Loucy (cell line): Measurements from ENCODE around the gene SCARF2.

Source experiments
- H2AFZ ChIP-seq: fragments of 200-600 bp; sonication (generic); 2 replicates; pipeline ENCODE4 v1.6.0; 2016; ENCODE audit warnings: antibody characterized with exemption, mild to moderate bottlenecking, low read length, moderate library complexity
- H3F3A ChIP-seq: fragments of 200-600 bp; 2 replicates; pipeline ENCODE4 v1.6.0; 2016; ENCODE audit warnings: antibody characterized with exemption, low read depth, mild to moderate bottlenecking
- H3K27me3 ChIP-seq: fragments of 200-600 bp; sonication (generic); 2 replicates; pipeline ENCODE4 v1.6.1; 2014; ENCODE audit warnings: low read length, mild to moderate bottlenecking; ENCODE audit not compliant: insufficient read depth, poor library complexity, severe bottlenecking
- H3K36me3 ChIP-seq: fragments of 200-600 bp; sonication (generic); 2 replicates; pipeline ENCODE4 v1.6.1; 2016; ENCODE audit warnings: low read length; ENCODE audit not compliant: insufficient read depth
- H3K4me1 ChIP-seq: fragments of 200-600 bp; sonication (generic); 2 replicates; pipeline ENCODE4 v1.5.1; 2014; ENCODE audit warnings: low read length, mild to moderate bottlenecking; ENCODE audit not compliant: insufficient read depth, poor library complexity, severe bottlenecking
- H3K4me2 ChIP-seq: fragments of 200-600 bp; sonication (generic); 2 replicates; pipeline ENCODE4 v1.6.0; 2014; ENCODE audit warnings: antibody characterized with exemption, low read length, low read depth, mild to moderate bottlenecking; ENCODE audit not compliant: poor library complexity, severe bottlenecking
- H3K4me3 ChIP-seq: fragments of 200-600 bp; sonication (generic); 2 replicates; pipeline ENCODE4 v1.5.1; 2014; ENCODE audit warnings: low read length, mild to moderate bottlenecking, mixed read lengths; ENCODE audit not compliant: poor library complexity, severe bottlenecking
- H3K79me2 ChIP-seq: fragments of 200-600 bp; sonication (generic); 2 replicates; pipeline ENCODE4 v1.6.1; 2014; ENCODE audit warnings: low read length; ENCODE audit not compliant: insufficient read depth
- H3K9ac ChIP-seq: fragments of 200-600 bp; sonication (generic); 2 replicates; pipeline ENCODE4 v1.6.0; 2014; ENCODE audit warnings: mild to moderate bottlenecking, low read depth, low read length, moderate library complexity; ENCODE audit not compliant: poor library complexity, severe bottlenecking
- H3K9me2 ChIP-seq: fragments of 200-600 bp; sonication (generic); replicated peaks from 2 replicates; pipeline ENCODE4 v1.6.1; 2016; ENCODE audit warnings: low read depth, low read length, mixed read lengths
- H3K9me3 ChIP-seq: fragments of 200-600 bp; sonication (generic); 2 replicates; pipeline ENCODE4 v1.6.1; 2014; ENCODE audit warnings: mild to moderate bottlenecking, antibody characterized with exemption, low read length, low read depth; ENCODE audit not compliant: insufficient read depth
- H4K20me1 ChIP-seq: fragments of 200-600 bp; sonication (generic); 2 replicates; pipeline ENCODE4 v1.6.0; 2014; ENCODE audit warnings: antibody characterized with exemption, low read length, mild to moderate bottlenecking; ENCODE audit not compliant: insufficient read depth, poor library complexity, severe bottlenecking
- EZH2phosphoT487 ChIP-seq: fragments of 200-600 bp; IDR thresholded peaks from 2 replicates; pipeline ENCODE4 v1.6.1; 2018; ENCODE audit warnings: antibody characterized with exemption, mild to moderate bottlenecking, moderate library complexity, borderline replicate concordance
- TF ChIP-seq, protein P1 (sequence below): fragments of 200-600 bp; sonication (generic); conservative IDR thresholded peaks from 2 replicates; pipeline ENCODE4 v1.5.1; 2014; ENCODE audit warnings: mild to moderate bottlenecking, antibody characterized with exemption, low read length

Gene SCARF2

DNA sequence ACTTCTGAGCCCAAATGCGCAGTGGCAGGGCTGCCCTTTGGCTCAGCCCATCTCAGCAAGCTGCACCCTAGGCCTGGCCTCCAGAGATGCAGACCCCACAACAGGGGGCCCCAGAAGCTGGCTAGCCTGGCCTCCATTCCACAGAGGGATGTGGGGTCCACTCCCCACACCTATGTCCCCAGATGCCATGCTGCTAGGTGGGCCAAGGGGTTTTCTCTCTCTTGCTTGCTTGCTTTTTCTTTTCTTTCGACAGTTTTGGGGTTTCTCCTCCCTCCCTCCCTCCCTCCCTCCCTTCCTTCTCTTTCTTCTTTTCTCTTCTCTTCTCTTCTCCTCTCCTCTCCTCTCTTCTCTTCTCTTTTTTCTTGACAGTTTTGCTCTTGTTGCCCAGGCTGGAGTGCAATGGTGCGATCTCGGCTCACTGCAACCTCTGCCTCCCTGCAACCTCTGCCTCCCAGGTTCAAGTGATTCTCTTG, 9.6 kb downstream of the SCARF2 start:
- Histone ChIP-seq H2AFZ (no peak overlapping the region), H4K20me1 (no peaks in the 10 kb centered on the region), H3K27me3 (no peaks in the 10 kb centered on the region), H3K4me2 (no peak overlapping the region), H3K9me3 (no peaks in the 10 kb centered on the region), H3K4me3 (no peak overlapping the region), H3K9ac (no peak overlapping the region), H3K4me1 (peaks cover 7% of the 10 kb centered on the region), H3K79me2 (no peaks in the 10 kb centered on the region), H3F3A (no peaks in the 10 kb centered on the region), H3K36me3 (no peaks in the 10 kb centered on the region), H3K9me2 (no peaks in the 10 kb centered on the region)
- no peak for TF ChIP-seq EZH2phosphoT487
- TF ChIP-seq, protein P1, sequence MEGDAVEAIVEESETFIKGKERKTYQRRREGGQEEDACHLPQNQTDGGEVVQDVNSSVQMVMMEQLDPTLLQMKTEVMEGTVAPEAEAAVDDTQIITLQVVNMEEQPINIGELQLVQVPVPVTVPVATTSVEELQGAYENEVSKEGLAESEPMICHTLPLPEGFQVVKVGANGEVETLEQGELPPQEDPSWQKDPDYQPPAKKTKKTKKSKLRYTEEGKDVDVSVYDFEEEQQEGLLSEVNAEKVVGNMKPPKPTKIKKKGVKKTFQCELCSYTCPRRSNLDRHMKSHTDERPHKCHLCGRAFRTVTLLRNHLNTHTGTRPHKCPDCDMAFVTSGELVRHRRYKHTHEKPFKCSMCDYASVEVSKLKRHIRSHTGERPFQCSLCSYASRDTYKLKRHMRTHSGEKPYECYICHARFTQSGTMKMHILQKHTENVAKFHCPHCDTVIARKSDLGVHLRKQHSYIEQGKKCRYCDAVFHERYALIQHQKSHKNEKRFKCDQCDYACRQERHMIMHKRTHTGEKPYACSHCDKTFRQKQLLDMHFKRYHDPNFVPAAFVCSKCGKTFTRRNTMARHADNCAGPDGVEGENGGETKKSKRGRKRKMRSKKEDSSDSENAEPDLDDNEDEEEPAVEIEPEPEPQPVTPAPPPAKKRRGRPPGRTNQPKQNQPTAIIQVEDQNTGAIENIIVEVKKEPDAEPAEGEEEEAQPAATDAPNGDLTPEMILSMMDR: no peak

DNA sequence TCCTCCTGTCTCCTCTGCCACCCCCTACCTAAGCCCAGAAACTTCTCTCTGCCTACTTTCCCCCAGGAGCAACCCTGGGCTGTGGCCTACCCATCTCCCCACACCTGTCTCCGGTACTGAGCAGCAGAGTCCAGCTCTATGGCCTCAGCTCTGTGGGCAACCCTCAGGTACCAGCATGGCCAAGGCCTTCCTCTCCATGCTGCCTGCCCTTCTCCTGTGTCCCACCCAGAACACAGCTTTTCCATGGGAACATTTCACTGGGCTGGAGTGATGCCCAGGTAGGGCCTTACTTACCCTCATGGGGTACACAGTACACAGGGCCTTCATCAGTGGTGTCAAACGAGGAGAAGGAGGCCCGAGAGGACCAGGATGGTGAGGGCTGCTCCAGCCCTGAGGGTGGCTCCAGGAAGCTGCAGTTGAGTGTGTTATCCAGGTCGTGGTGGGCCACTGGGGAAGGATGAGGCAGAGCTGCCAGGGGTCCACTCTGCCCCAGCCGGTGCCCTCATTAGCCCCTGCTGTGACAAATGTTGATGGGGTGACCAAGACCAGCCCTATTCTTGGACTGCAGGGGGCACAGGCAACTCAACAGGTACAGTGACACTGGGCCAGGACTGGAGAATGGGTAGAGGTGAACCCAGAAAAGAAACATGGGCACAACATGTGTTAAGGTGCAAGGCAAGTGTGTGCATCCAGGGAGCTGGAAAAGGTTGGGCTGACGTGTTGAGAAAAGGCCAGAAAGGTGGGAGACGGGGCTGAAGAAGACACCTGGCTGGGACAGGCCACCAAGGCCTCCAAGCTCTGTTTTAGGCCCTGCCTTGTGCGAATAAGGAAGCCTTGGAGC, 10.3 kb downstream of the SCARF2 start:
- H2AFZ ChIP-seq: no peak overlapping the region
- H3K36me3 ChIP-seq: no peaks in the 10 kb centered on the region
- no peak overlapping the region for H3K9ac ChIP-seq
- H3K9me3 ChIP-seq: no peaks in the 10 kb centered on the region
- H3K27me3 ChIP-seq: no peaks in the 10 kb centered on the region
- TF ChIP-seq, protein P1: no peak
- TF ChIP-seq EZH2phosphoT487: no peak
- H3K79me2 ChIP-seq: no peaks in the 10 kb centered on the region
- H3K4me1 ChIP-seq: peaks cover 14% of the 10 kb centered on the region
- H4K20me1 ChIP-seq: no peaks in the 10 kb centered on the region
- no peak overlapping the region for H3K4me3 ChIP-seq
- no peaks in the 10 kb centered on the region for H3F3A ChIP-seq
- H3K9me2 ChIP-seq: no peaks in the 10 kb centered on the region
- H3K4me2 ChIP-seq: no peak overlapping the region

DNA sequence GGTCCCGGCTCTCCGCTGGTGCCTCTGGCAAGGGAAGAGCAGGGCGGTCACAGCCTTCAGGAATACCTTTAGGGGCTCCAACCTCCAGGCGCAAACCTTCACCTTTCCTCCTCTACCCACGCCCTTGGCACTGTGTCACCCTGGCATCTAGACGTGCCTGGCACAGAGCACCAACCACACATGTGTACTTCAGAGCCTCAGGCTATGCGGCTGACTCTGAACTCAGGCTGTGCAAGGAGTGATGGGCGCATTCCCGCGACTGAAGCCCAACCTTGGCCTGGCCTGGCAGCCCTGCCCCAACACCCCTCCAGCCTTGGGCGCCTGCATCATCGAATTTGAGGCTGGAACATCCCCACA, 11.4 kb downstream of the SCARF2 start:
- no peak overlapping the region for H3K4me3 ChIP-seq
- peaks cover 17% of the 10 kb centered on the region for H3K4me1 ChIP-seq
- H2AFZ ChIP-seq: no peak overlapping the region
- H3K9me3 ChIP-seq: no peaks in the 10 kb centered on the region
- TF ChIP-seq, protein P1: no peak
- no peak for TF ChIP-seq EZH2phosphoT487
- H3K9ac ChIP-seq: no peak overlapping the region
- H3K79me2 ChIP-seq: no peaks in the 10 kb centered on the region
- no peaks in the 10 kb centered on the region for H3K27me3 ChIP-seq
- no peaks in the 10 kb centered on the region for H3F3A ChIP-seq
- no peaks in the 10 kb centered on the region for H3K36me3 ChIP-seq
- no peak overlapping the region for H3K4me2 ChIP-seq
- H3K9me2 ChIP-seq: no peaks in the 10 kb centered on the region
- H4K20me1 ChIP-seq: no peaks in the 10 kb centered on the region
